ENCODE data around the gene TSKU. TPM values are rescaled to one million over a fixed set of nuclear protein-coding genes. Genes with fewer than 3 reads are reported as not detected.
A peak's percentile ranks its signal among the peaks of the same experiment; 100 is the strongest.

The TSKU gene
- total RNA-seq, 1 donor from 2014 or later: 42.3 TPM

- Mint-ChIP-seq H3K9me3 (ENCODE audit: low read depth) (no peaks in the 10 kb centered on the region), H3K4me1 (ENCODE audit: low read depth) (peaks cover 57% of the 10 kb centered on the region), H3K4me3 (ENCODE audit: unreplicated experiment) (no peak overlapping the region), H3K36me3 (ENCODE audit: low read depth) (no peaks in the 10 kb centered on the region), H3K27ac (ENCODE audit: unreplicated experiment) (no peak overlapping the region), H3K27me3 (ENCODE audit: low read depth) (no peaks in the 10 kb centered on the region)
- DNase-seq (ENCODE audit: low spot score): no peak
- TF ChIP-seq CTCF (IDR thresholded peaks at IDR 0.05): no peak
These were observed 20.9 kb downstream of the TSKU start for GRCh38 chr11:76803811-76804600.

- TF ChIP-seq CTCF (IDR thresholded peaks at IDR 0.05): no peak
- H3K27me3 Mint-ChIP-seq (ENCODE audit: low read depth): no peaks in the 10 kb centered on the region
- no peak overlapping the region for H3K4me3 Mint-ChIP-seq (ENCODE audit: unreplicated experiment)
- no peaks in the 10 kb centered on the region for H3K36me3 Mint-ChIP-seq (ENCODE audit: low read depth)
- no peak overlapping the region for H3K27ac Mint-ChIP-seq (ENCODE audit: unreplicated experiment)
- no peak for DNase-seq (ENCODE audit: low spot score)
- H3K4me1 Mint-ChIP-seq (ENCODE audit: low read depth): peaks cover 52% of the 10 kb centered on the region
- no peaks in the 10 kb centered on the region for H3K9me3 Mint-ChIP-seq (ENCODE audit: low read depth)
These were observed 22.2 kb downstream of the TSKU start for GRCh38 chr11:76805206-76805913.

- no peak for TF ChIP-seq CTCF (IDR thresholded peaks at IDR 0.05)
- H3K9me3 Mint-ChIP-seq (ENCODE audit: low read depth): no peaks in the 10 kb centered on the region
- H3K4me1 Mint-ChIP-seq (ENCODE audit: low read depth): peaks cover 52% of the 10 kb centered on the region
- H3K27me3 Mint-ChIP-seq (ENCODE audit: low read depth): no peaks in the 10 kb centered on the region
- H3K4me3 Mint-ChIP-seq (ENCODE audit: unreplicated experiment): no peak overlapping the region
- no peak for DNase-seq (ENCODE audit: low spot score)
- no peak overlapping the region for H3K27ac Mint-ChIP-seq (ENCODE audit: unreplicated experiment)
- no peaks in the 10 kb centered on the region for H3K36me3 Mint-ChIP-seq (ENCODE audit: low read depth)
These were observed 23.0 kb downstream of the TSKU start for GRCh38 chr11:76806131-76806530.

- H3K4me1 Mint-ChIP-seq (ENCODE audit: low read depth): peaks cover 49% of the 10 kb centered on the region
- no peaks in the 10 kb centered on the region for H3K36me3 Mint-ChIP-seq (ENCODE audit: low read depth)
- no peak for DNase-seq (ENCODE audit: low spot score)
- no peaks in the 10 kb centered on the region for H3K9me3 Mint-ChIP-seq (ENCODE audit: low read depth)
- no peak overlapping the region for H3K4me3 Mint-ChIP-seq (ENCODE audit: unreplicated experiment)
- H3K27me3 Mint-ChIP-seq (ENCODE audit: low read depth): no peaks in the 10 kb centered on the region
- TF ChIP-seq CTCF (IDR thresholded peaks at IDR 0.05): no peak
- no peak overlapping the region for H3K27ac Mint-ChIP-seq (ENCODE audit: unreplicated experiment)
These were observed 23.6 kb downstream of the TSKU start for GRCh38 chr11:76806608-76807205.

- peak overlapping the region; percentile 42 for H3K4me3 Mint-ChIP-seq (ENCODE audit: unreplicated experiment)
- no peak overlapping the region for H3K27ac Mint-ChIP-seq (ENCODE audit: unreplicated experiment)
- no peaks in the 10 kb centered on the region for H3K36me3 Mint-ChIP-seq (ENCODE audit: low read depth)
These were observed 24.2 kb downstream of the TSKU start for GRCh38 chr11:76807206-76807875.

More at GRCh38 chr11:76807206-76807875, 24.2 kb downstream of the TSKU start:
- H3K4me1 Mint-ChIP-seq (ENCODE audit: low read depth): peaks cover 42% of the 10 kb centered on the region
- no peaks in the 10 kb centered on the region for H3K9me3 Mint-ChIP-seq (ENCODE audit: low read depth)
- no peak for DNase-seq (ENCODE audit: low spot score)
- peak; percentile 94 for TF ChIP-seq CTCF (IDR thresholded peaks at IDR 0.05)
- H3K27me3 Mint-ChIP-seq (ENCODE audit: low read depth): no peaks in the 10 kb centered on the region
